ENCODE results near the gene PIP5K1B.

Gene PIP5K1B

DNA sequence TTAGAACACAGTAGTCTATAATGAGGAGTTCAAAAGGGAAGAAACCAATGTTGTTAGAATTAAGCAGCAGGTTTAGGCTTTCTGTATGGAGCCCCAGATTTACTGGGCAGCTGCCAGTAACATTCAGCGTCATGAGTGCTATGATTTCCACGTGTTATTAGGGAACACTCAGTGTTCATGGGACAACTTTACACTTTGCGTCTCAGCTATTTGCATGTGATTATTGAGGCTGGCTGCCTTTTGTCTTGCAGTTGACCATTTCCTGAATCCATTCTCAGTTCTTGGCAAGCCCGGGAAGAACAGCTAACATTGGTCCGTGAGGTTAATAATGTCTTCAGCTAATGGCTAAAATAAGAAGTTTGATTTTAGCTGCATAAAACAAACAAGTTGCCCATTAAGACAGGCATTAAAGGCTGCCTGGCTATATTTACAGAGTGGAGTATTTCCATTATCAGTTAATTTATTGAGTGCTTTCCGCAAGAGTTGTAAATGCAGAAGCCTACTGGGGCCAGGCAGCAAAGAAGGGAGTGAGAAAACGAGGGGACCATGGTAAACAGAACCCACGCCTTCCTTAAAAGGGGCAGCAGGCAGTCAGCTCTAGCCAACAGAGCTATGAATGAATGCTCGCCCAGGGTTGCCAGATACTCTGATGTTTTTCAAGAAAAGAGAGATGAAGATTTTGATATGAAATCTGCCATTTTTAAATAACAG is 120.9 kb downstream of the PIP5K1B start:
- Histone ChIP-seq H3F3A (ENCODE audit: insufficient read depth, low read length) (no peaks in the 10 kb centered on the region), H2AFZ (ENCODE audit: low read length) (no peak overlapping the region), H3K4me2 (ENCODE audit: low read length) (no peak overlapping the region), H3K9me3 (ENCODE audit: low read length) (no peaks in the 10 kb centered on the region), H3K9ac (ENCODE audit: low read length) (no peak overlapping the region), H3K36me3 (ENCODE audit: insufficient read depth, low read length) (no peaks in the 10 kb centered on the region), H4K20me1 (ENCODE audit: insufficient read depth, low read length) (no peaks in the 10 kb centered on the region), H3K27ac (ENCODE audit: low read depth, low read length, poor library complexity, severe bottlenecking) (no peak overlapping the region), H3K27me3 (ENCODE audit: insufficient read depth, low read length) (no peaks in the 10 kb centered on the region), H3K79me2 (ENCODE audit: insufficient read depth, low read length) (no peaks in the 10 kb centered on the region), H3K9me2 (ENCODE audit: low read depth, low read length) (no peaks in the 10 kb centered on the region), H3K4me3 (ENCODE audit: low read depth, low read length, poor library complexity, severe bottlenecking) (no peak overlapping the region), H3K4me1 (ENCODE audit: insufficient read depth, low read length, severe bottlenecking) (no peaks in the 10 kb centered on the region)
- TF ChIP-seq CTCF (IDR thresholded peaks at IDR 0.05; ENCODE audit: low read length) (no peak), EZH2 (IDR thresholded peaks at IDR 0.05; ENCODE audit: borderline replicate concordance, low read length) (no peak)

DNA sequence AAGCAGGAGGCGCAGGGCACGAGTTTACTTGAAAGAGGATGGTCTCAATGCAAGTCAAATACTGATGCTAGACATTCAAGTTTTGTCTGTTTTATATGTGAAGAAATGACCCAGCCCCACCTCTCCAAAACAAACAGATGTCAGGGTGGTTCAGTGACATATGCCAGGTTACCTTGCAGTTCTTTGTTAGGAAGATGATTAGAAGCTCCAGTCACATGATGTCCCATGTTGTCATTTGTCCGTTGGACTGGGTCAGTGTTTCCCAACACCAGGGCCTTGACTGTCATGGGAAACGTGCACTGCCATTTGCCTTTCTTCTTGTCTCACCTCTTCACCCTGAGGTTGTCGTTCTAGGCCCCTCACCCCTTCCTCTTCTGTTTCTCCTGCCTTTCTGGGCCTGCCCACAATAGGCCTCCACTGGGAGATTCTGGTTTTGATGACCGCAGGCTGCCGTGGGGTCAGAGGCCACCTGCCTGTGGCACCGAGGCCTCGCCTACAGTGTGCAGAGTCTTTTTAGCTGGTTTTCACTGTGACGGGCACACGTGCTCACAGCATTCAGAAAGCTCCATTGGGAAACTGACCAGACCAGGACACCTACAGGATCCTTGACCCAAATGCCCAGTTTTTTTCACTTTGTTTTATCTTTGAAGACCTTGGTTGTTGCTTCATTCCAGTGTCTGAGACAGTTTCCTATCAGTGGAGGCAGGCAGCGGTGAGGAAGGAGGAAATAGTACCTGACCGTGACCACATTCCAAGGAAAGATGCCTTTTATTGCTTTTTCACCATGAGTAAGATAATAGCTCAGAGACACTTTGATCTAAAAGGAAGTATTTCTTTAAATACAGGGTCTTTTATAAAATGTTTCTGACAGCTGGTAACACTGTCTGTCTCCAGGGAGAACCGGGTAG is 123.1 kb downstream of the PIP5K1B start:
- no peak for TF ChIP-seq CTCF (IDR thresholded peaks at IDR 0.05; ENCODE audit: low read length)
- TF ChIP-seq EZH2 (IDR thresholded peaks at IDR 0.05; ENCODE audit: borderline replicate concordance, low read length) = no peak
- Histone ChIP-seq H3K79me2 (ENCODE audit: insufficient read depth, low read length) (no peaks in the 10 kb centered on the region), H4K20me1 (ENCODE audit: insufficient read depth, low read length) (no peaks in the 10 kb centered on the region), H3K9me2 (ENCODE audit: low read depth, low read length) (no peaks in the 10 kb centered on the region), H3K27ac (ENCODE audit: low read depth, low read length, poor library complexity, severe bottlenecking) (no peak overlapping the region), H3K27me3 (ENCODE audit: insufficient read depth, low read length) (no peaks in the 10 kb centered on the region), H3K36me3 (ENCODE audit: insufficient read depth, low read length) (no peaks in the 10 kb centered on the region), H3K4me2 (ENCODE audit: low read length) (no peak overlapping the region), H3K4me1 (ENCODE audit: insufficient read depth, low read length, severe bottlenecking) (no peaks in the 10 kb centered on the region), H3K9ac (ENCODE audit: low read length) (no peak overlapping the region), H3F3A (ENCODE audit: insufficient read depth, low read length) (no peaks in the 10 kb centered on the region), H3K9me3 (ENCODE audit: low read length) (no peaks in the 10 kb centered on the region), H3K4me3 (ENCODE audit: low read depth, low read length, poor library complexity, severe bottlenecking) (no peak overlapping the region), H2AFZ (ENCODE audit: low read length) (no peak overlapping the region)

DNA sequence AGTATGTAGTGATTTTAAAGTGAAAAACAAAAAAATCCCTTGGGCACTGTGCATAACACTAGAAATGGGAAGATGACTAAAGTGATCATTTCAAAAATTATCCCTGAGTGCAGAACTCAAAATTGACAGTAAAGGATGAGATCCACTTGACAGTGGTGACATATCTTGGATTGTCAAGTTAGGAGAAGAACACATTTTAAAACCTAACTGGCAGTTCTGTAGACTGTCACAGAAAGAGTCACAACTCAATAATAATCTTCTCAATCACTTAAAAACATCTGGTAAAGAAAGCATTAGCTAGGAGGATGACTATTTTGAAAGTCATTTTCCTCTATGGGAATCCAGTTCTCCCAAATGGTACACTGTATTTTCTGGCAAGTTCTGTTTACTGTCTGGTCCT is 127.1 kb downstream of the PIP5K1B start:
- no peak overlapping the region for H3K27ac ChIP-seq (ENCODE audit: low read depth, low read length, poor library complexity, severe bottlenecking)
- no peak for TF ChIP-seq EZH2 (IDR thresholded peaks at IDR 0.05; ENCODE audit: borderline replicate concordance, low read length)
- TF ChIP-seq CTCF (IDR thresholded peaks at IDR 0.05; ENCODE audit: low read length) = no peak
- no peaks in the 10 kb centered on the region for H3K9me3 ChIP-seq (ENCODE audit: low read length)
- no peaks in the 10 kb centered on the region for H3K79me2 ChIP-seq (ENCODE audit: insufficient read depth, low read length)
- H3K27me3 ChIP-seq (ENCODE audit: insufficient read depth, low read length) = no peaks in the 10 kb centered on the region
- no peaks in the 10 kb centered on the region for H3K9me2 ChIP-seq (ENCODE audit: low read depth, low read length)
- no peaks in the 10 kb centered on the region for H4K20me1 ChIP-seq (ENCODE audit: insufficient read depth, low read length)
- H3K4me2 ChIP-seq (ENCODE audit: low read length) = no peak overlapping the region
- H3K36me3 ChIP-seq (ENCODE audit: insufficient read depth, low read length) = no peaks in the 10 kb centered on the region
- H2AFZ ChIP-seq (ENCODE audit: low read length) = no peak overlapping the region
- H3K4me1 ChIP-seq (ENCODE audit: insufficient read depth, low read length, severe bottlenecking) = no peaks in the 10 kb centered on the region
- no peak overlapping the region for H3K4me3 ChIP-seq (ENCODE audit: low read depth, low read length, poor library complexity, severe bottlenecking)
- no peaks in the 10 kb centered on the region for H3F3A ChIP-seq (ENCODE audit: insufficient read depth, low read length)
- no peak overlapping the region for H3K9ac ChIP-seq (ENCODE audit: low read length)
